ENCODE measurements around the gene LTB4R2.

- TF ChIP-seq CTCF (IDR thresholded peaks at IDR 0.05) (no peak), POLR2A (IDR thresholded peaks at IDR 0.05) (no peak)
Observed at GRCh38 chr14:24327303-24327702, 17.4 kb downstream of the LTB4R2 start.
